Suppressor macrophage treated with lipopolysaccharide for 4 hours (primary cell): ENCODE measurements around the gene PFKM.
"Not testable (repeated sequence)": the region's sequence is repeated elsewhere in the genome, so short reads cannot be mapped to it uniquely, and the experiment has no call there.

ENCODE experiments used
- DNase-seq: peaks from one replicate; pipeline ENCODE4 v3.0.0-alpha.2; 2020

The PFKM gene

GRCh38 chr12:48115957-48116356, 3.2 kb upstream of the PFKM start:
- no peak for DNase-seq

- DNase-seq = no peak
These were observed 786 bp upstream of the PFKM start for GRCh38 chr12:48118284-48118871.

- no peak for DNase-seq
These were observed 651 bp downstream of the PFKM start for GRCh38 chr12:48119834-48120195.

- no peak for DNase-seq
These were observed 2.4 kb downstream of the PFKM start for GRCh38 chr12:48121522-48121921.

- no peak for DNase-seq
These were observed 3.1 kb downstream of the PFKM start for GRCh38 chr12:48122065-48122834.

GRCh38 chr12:48123169-48123568, 4.0 kb downstream of the PFKM start:
- no peak for DNase-seq

- not testable (repeated sequence) for DNase-seq
These were observed 6.4 kb downstream of the PFKM start for GRCh38 chr12:48125542-48125941.

GRCh38 chr12:48125985-48126384, 6.8 kb downstream of the PFKM start:
- no peak for DNase-seq

- DNase-seq = no peak
These were observed 7.9 kb downstream of the PFKM start for GRCh38 chr12:48126953-48127630.

GRCh38 chr12:48128800-48129199, 9.6 kb downstream of the PFKM start:
- no peak for DNase-seq

- no peak for DNase-seq
These were observed 10.2 kb downstream of the PFKM start for GRCh38 chr12:48129376-48129775.

GRCh38 chr12:48131517-48131916, 12.4 kb downstream of the PFKM start:
- no peak for DNase-seq

GRCh38 chr12:48132826-48133225, 13.7 kb downstream of the PFKM start:
- DNase-seq = no peak

- DNase-seq = no peak
These were observed 15.9 kb downstream of the PFKM start for GRCh38 chr12:48135027-48135426.

GRCh38 chr12:48142818-48143674, 23.9 kb downstream of the PFKM start:
- no peak for DNase-seq

GRCh38 chr12:48143898-48144297, 24.7 kb downstream of the PFKM start:
- DNase-seq = no peak

GRCh38 chr12:48145981-48146380, 26.8 kb downstream of the PFKM start:
- DNase-seq = no peak

GRCh38 chr12:48151103-48151771, 32.1 kb downstream of the PFKM start:
- DNase-seq = no peak

- DNase-seq = not testable (repeated sequence)
These were observed 36.6 kb downstream of the PFKM start for GRCh38 chr12:48155786-48156185.

- DNase-seq = no peak
These were observed 37.5 kb downstream of the PFKM start for GRCh38 chr12:48156652-48157017.

GRCh38 chr12:48157018-48157888, 38.1 kb downstream of the PFKM start, which contains the start of gene ASB8:
TSS of gene ASB8 (minus strand) at chr12:48157515. CDS start at chr12:48153496, 4,019 bp downstream.
- DNase-seq = peak; percentile 99
